HT1080 (cell line): ENCODE results near the gene ELFN1. TPM values are rescaled to one million over a fixed set of nuclear protein-coding genes. Genes with fewer than 3 reads are reported as not detected.
A peak's percentile ranks its signal among the peaks of the same experiment; 100 is the strongest.

Experiments
- DNase-seq: peaks from one replicate; pipeline ENCODE4 v3.0.0-alpha.2; 2015; ENCODE audit warnings: low read depth
- total RNA-seq: library from RNA; depleted of rRNA; stranded (reverse); fragments of >200 nt; shearing (Covaris generic); gene quantifications from 2 replicates; pipeline ENCODE4 v1.2.3, GENCODE V29; 2014

ELFN1 gene
- total RNA-seq, 1 experiment from 2014 or later, result 11.1 TPM

DNA sequence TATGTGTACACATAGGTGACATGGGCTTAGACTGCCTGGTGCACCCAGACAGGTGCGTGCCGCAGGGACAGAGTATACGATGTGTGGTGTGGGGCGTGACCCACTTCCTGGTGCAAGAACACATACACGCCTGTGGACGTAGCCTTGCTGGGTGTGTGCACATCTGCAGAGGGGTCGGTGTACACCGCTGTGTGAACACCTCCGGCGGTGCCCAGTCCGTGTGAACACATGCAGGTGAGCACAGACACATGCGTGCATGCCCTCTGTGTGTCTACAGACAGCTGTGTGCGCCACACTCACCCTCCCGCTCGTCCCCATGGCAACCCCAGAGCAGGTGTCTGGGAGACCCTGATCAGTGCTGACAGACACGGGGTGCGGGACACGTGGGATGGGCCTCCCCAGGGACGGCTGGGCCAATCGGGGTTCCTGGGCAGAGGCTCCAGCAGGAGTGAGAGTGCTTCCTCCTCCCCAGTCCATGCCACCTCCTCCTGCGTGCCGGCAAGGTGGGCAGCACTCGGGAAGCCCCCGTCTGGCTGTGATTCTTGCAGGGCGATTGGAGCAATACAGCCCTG, 23.4 kb downstream of the ELFN1 start:
- no peak for DNase-seq

GRCh38 chr7:1693991-1694524, 24.0 kb downstream of the ELFN1 start:
- DNase-seq, result peak; percentile 26

- DNase-seq, result no peak
These were observed 24.8 kb downstream of the ELFN1 start for GRCh38 chr7:1694611-1695511.

DNA sequence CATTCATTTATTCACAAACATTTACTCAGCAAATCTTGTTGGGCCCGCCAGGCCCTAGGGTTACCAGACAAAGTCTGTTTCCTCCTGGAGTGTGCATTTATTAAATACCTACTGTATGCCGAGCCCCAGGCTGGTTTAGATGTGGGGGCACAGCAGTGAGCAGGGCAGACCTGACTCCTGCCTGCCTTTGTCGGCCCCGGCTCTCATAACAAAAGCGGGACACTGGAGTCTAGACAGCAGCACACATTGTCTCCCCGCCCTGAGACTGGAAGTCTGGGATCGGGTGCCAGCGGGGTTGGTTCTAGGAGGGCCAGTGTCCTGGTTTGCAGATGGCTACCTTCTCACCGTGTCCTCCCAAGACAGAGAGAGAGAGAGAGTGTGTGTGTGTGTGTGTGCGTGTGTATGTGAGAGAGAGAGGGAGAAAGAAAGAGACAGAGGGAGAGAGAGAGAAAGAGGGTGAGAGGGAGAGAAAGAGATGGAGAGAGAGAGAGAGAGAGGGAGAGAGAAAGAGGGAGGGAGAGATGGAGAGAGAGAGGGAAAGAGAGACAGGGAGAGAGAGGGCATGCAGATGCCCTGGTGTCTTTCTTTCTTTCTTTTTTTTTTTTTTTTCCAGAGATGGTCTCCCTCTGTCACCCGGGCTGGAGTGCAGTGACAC, 25.9 kb downstream of the ELFN1 start:
- no peak for DNase-seq

DNA sequence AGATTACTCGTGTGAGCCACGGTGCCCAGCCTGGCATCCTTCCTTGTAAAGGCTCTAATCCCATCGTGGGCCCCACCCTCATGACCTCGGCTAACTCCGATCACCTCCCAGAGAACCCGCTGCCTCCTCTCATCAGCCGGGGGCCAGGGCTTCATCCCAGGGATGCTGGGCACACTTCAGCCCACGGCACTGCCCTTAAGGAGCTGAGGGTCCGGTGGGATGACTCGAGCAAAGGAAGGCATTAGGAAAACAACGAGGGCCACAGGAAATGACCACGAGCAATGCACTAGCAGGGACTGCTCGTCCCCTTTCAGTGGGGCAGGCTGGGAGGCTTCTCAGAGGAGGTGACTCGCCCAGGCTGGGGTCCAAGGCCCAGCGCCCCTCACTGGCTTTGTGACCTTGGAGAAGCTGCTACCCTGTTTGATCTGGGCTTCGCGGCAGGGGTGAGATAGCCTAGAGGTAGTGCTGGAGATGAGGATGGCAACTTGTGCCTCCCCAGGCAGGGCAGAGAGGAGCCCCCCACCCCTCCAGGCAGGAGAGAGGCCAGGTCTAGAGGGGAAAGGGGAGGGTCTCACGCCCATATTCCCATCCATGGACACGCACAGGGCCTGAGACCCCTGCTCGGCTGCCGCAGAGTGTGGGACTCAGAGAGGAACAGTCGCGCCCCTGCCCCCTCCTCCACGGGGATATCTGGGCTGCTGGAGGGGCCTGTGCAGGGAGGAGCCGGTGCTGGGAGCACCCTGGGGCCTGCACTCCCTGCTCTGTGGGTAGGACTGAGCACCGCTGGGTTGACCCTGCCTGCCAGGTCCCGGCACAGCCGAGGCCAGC, 26.8 kb downstream of the ELFN1 start:
- no peak for DNase-seq

DNA sequence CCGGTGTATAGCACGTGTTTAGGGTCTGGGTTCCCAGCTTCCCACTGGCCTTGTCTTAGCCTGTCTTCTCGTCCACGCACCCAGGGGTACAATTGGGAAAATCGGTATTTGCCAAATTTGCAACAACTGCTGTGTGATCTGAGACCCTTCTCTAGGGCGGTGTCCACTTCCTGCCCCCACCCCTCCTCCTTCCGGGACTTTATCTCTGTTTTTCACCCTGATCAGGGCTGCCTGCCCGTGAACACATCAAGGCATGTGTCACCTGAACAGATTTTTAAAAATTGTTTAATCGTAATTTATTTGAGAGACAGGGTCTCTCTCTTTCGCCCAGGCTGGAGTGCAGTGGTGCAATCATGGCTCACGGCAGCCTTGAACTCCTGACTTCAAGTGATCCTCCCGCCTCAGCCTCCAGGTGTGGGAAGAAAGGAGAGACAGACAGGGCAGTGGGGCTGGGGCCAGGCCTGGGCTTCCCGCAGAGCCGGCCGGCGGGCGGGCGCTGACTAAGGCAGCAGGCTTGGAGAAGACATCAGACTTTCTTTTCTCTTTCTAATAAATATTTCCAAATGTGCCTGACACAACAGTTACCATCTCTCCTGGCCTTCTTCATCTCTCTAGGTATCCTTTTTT, 27.5 kb downstream of the ELFN1 start:
- DNase-seq, result no peak

- DNase-seq, result no peak
These were observed 28.1 kb downstream of the ELFN1 start for GRCh38 chr7:1698201-1698600.

GRCh38 chr7:1698951-1699350, 28.9 kb downstream of the ELFN1 start:
- no peak for DNase-seq

GRCh38 chr7:1700086-1700485, 30.0 kb downstream of the ELFN1 start:
- DNase-seq, result no peak

- DNase-seq, result no peak
These were observed 30.7 kb downstream of the ELFN1 start for GRCh38 chr7:1700536-1701333.

DNA sequence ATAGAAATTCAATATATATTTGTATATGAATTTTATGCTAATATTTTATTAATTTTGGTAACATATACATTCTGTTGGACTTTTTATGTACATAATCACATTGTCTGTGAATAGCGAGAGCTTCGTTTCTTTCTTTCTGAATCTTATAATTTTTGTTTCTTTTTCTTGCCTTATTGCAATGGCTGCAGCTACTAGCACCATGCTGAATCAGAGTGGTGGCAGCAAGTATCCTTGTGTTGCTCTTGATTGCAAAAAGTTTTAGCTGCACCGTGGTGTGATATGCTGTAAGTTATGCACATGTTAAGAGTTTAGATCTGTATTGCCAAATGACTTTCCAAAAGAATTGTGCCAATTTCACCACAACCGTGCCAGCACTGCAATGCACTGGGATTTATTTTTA, 32.6 kb downstream of the ELFN1 start:
- no peak for DNase-seq

DNA sequence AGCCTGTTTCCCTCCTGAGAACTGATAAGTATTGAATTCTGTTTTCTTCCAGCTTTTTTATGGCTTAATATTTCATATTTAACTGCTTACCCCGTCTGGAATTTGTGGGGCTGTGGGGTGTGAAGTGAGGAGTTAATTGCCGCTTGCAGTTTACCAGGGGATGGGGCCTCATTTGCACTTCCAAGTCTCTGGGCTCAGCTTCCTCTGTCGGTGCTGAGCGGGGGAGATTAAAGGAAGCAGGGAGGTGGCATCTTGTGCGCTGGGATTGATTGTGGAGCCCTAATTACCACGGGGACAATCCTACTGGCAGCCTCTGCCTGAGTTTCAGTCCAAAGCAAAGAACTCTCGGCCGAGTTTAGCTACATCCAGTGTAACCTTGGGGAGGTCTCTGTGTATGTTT, 33.4 kb downstream of the ELFN1 start:
- DNase-seq, result no peak

- no peak for DNase-seq
These were observed 34.1 kb downstream of the ELFN1 start for GRCh38 chr7:1703871-1704810.

GRCh38 chr7:1704811-1705738, 35.0 kb downstream of the ELFN1 start:
- DNase-seq, result no peak

GRCh38 chr7:1705856-1706255, 35.8 kb downstream of the ELFN1 start:
- no peak for DNase-seq

GRCh38 chr7:1706381-1706720, 36.3 kb downstream of the ELFN1 start:
- DNase-seq, result no peak

DNA sequence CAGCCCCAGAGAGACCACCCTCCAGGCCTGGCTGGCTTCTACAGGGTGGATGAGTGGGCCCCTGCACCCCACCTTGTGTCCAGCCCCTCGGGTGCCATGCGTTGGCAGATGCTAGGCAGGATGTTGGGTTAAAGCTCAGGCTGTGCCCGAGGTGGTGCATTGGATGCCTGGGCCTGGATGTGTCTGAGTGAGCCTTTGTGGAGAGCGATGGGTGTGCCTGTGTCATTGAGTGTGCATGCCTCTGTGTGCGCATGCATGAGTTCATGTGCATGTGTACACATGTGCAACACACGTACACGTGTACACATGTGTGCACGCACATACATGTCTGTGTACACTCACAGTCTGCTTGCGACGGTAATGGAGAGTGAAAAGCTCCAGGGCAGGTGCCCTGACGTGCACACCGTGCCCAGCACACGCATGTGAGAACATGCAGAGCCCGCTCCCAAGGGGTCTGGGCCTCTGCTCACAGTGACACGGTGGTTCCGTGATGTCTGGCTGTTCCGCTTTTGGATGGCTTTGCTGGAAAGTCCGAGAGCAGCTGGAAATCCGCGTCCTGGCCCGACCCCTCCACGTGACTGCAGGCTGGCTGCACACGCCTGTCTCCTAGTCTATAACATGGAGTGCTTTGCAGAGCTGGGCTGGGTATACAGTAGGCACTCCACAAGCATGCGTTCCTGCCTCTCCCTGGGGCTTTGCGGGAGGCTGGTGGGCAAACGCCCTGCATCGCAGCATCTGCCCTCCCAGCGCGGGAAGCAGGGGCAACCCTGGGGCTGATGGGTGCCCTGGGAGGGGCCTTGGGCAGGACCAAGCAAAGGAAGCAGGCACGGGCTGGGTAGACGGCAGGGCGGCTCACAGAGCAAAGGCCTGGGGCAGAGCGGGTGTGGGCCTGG, 36.9 kb downstream of the ELFN1 start:
- no peak for DNase-seq
